Fibroblast of lung (primary cell): Measurements from ENCODE around the gene RSPO1.

Experiments used
- CTCF ChIP-seq, 2 donors: IDR thresholded peaks in 1 of 2; conservative IDR thresholded peaks in 1 of 2; 1 replicate in 1 of 2; 2 replicates in 1 of 2; pipeline ENCODE4 v1.5.1; 2011 to 2012; ENCODE audit warnings: low read length in 2 of 2, control low read depth in 1 of 2, inconsistent platforms in 1 of 2, low read depth in 1 of 2, mild to moderate bottlenecking in 1 of 2
- EZH2 ChIP-seq: IDR thresholded peaks from 2 replicates; pipeline ENCODE4 v1.5.1; 2012; ENCODE audit warnings: low read length, control low read depth, mild to moderate bottlenecking; ENCODE audit errors: missing control alignments

- TF ChIP-seq CTCF (conservative IDR thresholded peaks at IDR 0.05 in 1 of 2, IDR thresholded peaks at IDR 0.05 in 1 of 2; ENCODE audit: low read depth in 1 of 2, low read length in 2 of 2) (no peak), EZH2 (no peak)
Measured at GRCh38 chr1:37662031-37662755, 27.5 kb upstream of the RSPO1 start.
